Activated CD4-positive, CD25-positive, alpha-beta regulatory T cell (primary cell): Measurements from ENCODE around the gene LILRA6.
"Not testable (repeated sequence)": the region's sequence is repeated elsewhere in the genome, so short reads cannot be mapped to it uniquely, and the experiment has no call there.

Experiments
- DNase-seq, 4 experiments: peaks; one replicate each; lab custom pipeline; 2025; lab: John Stamatoyannopoulos, UW

Gene LILRA6

GRCh38 chr19:54262470-54262869 lies 19.9 kb upstream of the LILRA6 start:
- no peak for DNase-seq

- DNase-seq = no peak
Measured at GRCh38 chr19:54262066-54262465, 19.5 kb upstream of the LILRA6 start.

- DNase-seq = no peak
Measured at GRCh38 chr19:54257116-54257480, 14.5 kb upstream of the LILRA6 start, which contains the start of gene LILRB5. TSS of gene LILRB5 (minus strand) at chr19:54257273. CDS start at chr19:54257193, 80 bp downstream.

GRCh38 chr19:54256250-54257115 lies 13.9 kb upstream of the LILRA6 start:
- DNase-seq = no peak

GRCh38 chr19:54255105-54255775 lies 12.7 kb upstream of the LILRA6 start:
- DNase-seq = no peak

- no peak for DNase-seq
Measured at GRCh38 chr19:54254195-54254906, 11.8 kb upstream of the LILRA6 start.

GRCh38 chr19:54253331-54254194 lies 11.0 kb upstream of the LILRA6 start:
- no peak for DNase-seq

GRCh38 chr19:54252845-54253244 lies 10.3 kb upstream of the LILRA6 start:
- DNase-seq = no peak

- DNase-seq = no peak
Measured at GRCh38 chr19:54252243-54252642, 9.7 kb upstream of the LILRA6 start.

GRCh38 chr19:54248016-54248601 lies 5.5 kb upstream of the LILRA6 start:
- DNase-seq = no peak

- DNase-seq = no peak
Measured at GRCh38 chr19:54247106-54247930, 4.7 kb upstream of the LILRA6 start.

- no peak for DNase-seq
Measured at GRCh38 chr19:54245936-54246335, 3.3 kb upstream of the LILRA6 start.

- not testable (repeated sequence) for DNase-seq
Measured at GRCh38 chr19:54243809-54244208, 1.2 kb upstream of the LILRA6 start.

GRCh38 chr19:54242234-54242633 lies 356 bp downstream of the LILRA6 start:
- not testable (repeated sequence) for DNase-seq

GRCh38 chr19:54240372-54241336 lies 1.9 kb downstream of the LILRA6 start:
- not testable (repeated sequence) for DNase-seq

- not testable (repeated sequence) for DNase-seq
Measured at GRCh38 chr19:54239491-54240371, 2.9 kb downstream of the LILRA6 start.

GRCh38 chr19:54233941-54234340 lies 8.6 kb downstream of the LILRA6 start:
- DNase-seq = no peak
